Measurements from ENCODE around the gene IL17C. TPM values are rescaled to one million over a fixed set of nuclear protein-coding genes. Genes with fewer than 3 reads are reported as not detected.
"Not testable (repeated sequence)": the region's sequence is repeated elsewhere in the genome, so short reads cannot be mapped to it uniquely, and the experiment has no call there.

Gene IL17C
- total RNA-seq, 2 donors from 2014 or later: not detected

GRCh38 chr16:88667461-88667860 lies 29.1 kb downstream of the IL17C start:
- H3K9me3 ChIP-seq: no peaks in the 10 kb centered on the region
- H3K4me1 ChIP-seq: peaks cover 0 to 21% of the 10 kb centered on the region in 2 donors
- H3K27me3 ChIP-seq: no peaks in the 10 kb centered on the region
- no peaks in the 10 kb centered on the region for H3K36me3 ChIP-seq
- H3K27ac ChIP-seq: no peak overlapping the region
- no peak for TF ChIP-seq CTCF (IDR thresholded peaks at IDR 0.05)
- no peak overlapping the region for H3K4me3 ChIP-seq
- DNase-seq (ENCODE audit: low spot score): no peak

GRCh38 chr16:88669493-88669892 lies 31.1 kb downstream of the IL17C start:
- DNase-seq (ENCODE audit: low spot score); H3K27me3 ChIP-seq; H3K36me3 ChIP-seq; H3K4me3 ChIP-seq; H3K27ac ChIP-seq; H3K9me3 ChIP-seq: not testable (repeated sequence)
- H3K4me1 ChIP-seq: peaks cover 0 to 26% of the 10 kb centered on the region in 2 donors

- TF ChIP-seq CTCF (IDR thresholded peaks at IDR 0.05): no peak
- no peak for DNase-seq (ENCODE audit: low spot score)
- H3K27ac ChIP-seq: no peak overlapping the region
- no peaks in the 10 kb centered on the region for H3K36me3 ChIP-seq
- no peak overlapping the region for H3K4me3 ChIP-seq
- H3K9me3 ChIP-seq: no peaks in the 10 kb centered on the region
- H3K4me1 ChIP-seq: peaks cover 0 to 26% of the 10 kb centered on the region in 2 donors
- no peaks in the 10 kb centered on the region for H3K27me3 ChIP-seq
Observed at GRCh38 chr16:88669980-88670379, 31.6 kb downstream of the IL17C start.

GRCh38 chr16:88671806-88672205 lies 33.4 kb downstream of the IL17C start:
- Histone ChIP-seq H3K27ac (no peak overlapping the region), H3K27me3 (no peaks in the 10 kb centered on the region), H3K4me1 (peaks cover 0 to 31% of the 10 kb centered on the region in 2 donors), H3K9me3 (no peaks in the 10 kb centered on the region), H3K36me3 (no peaks in the 10 kb centered on the region), H3K4me3 (no peak overlapping the region)
- TF ChIP-seq CTCF (IDR thresholded peaks at IDR 0.05): no peak
- DNase-seq (ENCODE audit: low spot score): no peak

GRCh38 chr16:88672776-88673175 lies 34.4 kb downstream of the IL17C start:
- Histone ChIP-seq H3K27me3 (no peaks in the 10 kb centered on the region), H3K4me3 (no peak overlapping the region), H3K36me3 (no peaks in the 10 kb centered on the region), H3K9me3 (no peaks in the 10 kb centered on the region), H3K4me1 (peaks cover 0 to 31% of the 10 kb centered on the region in 2 donors), H3K27ac (peak overlapping the region; percentile 72 to 77)
- DNase-seq (ENCODE audit: low spot score): no peak
- no peak for TF ChIP-seq CTCF (IDR thresholded peaks at IDR 0.05)

- Histone ChIP-seq H3K9me3 (no peaks in the 10 kb centered on the region), H3K4me1 (peaks cover 0 to 40% of the 10 kb centered on the region in 2 donors), H3K4me3 (no peak overlapping the region), H3K36me3 (no peaks in the 10 kb centered on the region), H3K27ac (peak overlapping the region; percentile 72 to 77), H3K27me3 (no peaks in the 10 kb centered on the region)
- TF ChIP-seq CTCF (IDR thresholded peaks at IDR 0.05): no peak
- no peak for DNase-seq (ENCODE audit: low spot score)
Observed at GRCh38 chr16:88673716-88674379, 35.5 kb downstream of the IL17C start.

Measured in right atrium auricular region (tissue), 2 donors.